ENCODE measurements around the gene CBL.
A peak's percentile ranks its signal among the peaks of the same experiment; 100 is the strongest.
"Not testable (repeated sequence)": the region's sequence is repeated elsewhere in the genome, so short reads cannot be mapped to it uniquely, and the experiment has no call there.

Gene CBL

DNA sequence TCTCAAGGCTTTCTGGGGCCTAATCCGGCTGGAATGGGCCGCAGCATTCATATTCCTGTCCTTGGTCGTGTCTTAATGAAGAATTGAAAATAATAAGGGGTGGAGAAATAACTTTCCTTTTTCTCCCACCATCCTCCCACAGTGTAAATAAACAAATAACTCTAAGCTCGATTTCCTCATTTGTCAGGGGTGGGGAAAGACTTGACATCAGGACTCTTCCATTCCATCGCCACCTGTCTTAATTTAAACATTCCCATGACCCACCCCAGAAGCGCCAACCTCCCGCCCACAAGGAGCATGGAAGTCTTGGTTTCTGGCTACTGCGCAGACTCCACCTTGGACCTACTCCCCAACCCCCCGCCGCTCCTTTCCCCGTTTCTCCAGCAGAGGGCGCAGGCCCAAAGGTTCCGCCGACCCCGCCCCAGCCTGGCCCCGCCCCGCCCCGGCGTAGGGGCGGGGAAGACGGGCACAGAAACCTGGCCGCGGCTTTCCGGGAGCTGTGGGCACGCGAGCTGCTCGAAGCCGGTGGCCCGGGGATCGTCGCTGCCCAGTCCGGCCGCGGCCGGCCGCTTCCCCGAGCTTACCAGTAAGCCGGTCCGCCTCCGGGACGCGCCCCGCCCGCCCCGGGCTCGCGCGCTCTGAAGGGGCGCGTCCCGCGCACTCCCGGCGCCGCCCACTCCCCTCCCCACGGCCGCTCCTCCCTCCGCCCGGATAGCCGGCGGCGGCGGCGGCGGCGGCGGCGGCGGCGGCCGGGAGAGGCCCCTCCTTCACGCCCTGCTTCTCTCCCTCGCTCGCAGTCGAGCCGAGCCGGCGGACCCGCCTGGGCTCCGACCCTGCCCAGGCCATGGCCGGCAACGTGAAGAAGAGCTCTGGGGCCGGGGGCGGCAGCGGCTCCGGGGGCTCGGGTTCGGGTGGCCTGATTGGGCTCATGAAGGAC lies at the start of gene CBL:
CBL (plus strand) TSS at position 766 of the 937 bp plus-strand sequence; CDS start at position 845, 79 bp downstream.
- peak; percentile 98 for DNase-seq (ENCODE audit: low spot score)

GRCh38 chr11:119156496-119156895 lies 49.6 kb upstream of the CBL start:
- DNase-seq (ENCODE audit: low spot score), result no peak

- DNase-seq (ENCODE audit: low spot score), result no peak
Measured at GRCh38 chr11:119157063-119157462, 49.1 kb upstream of the CBL start.

GRCh38 chr11:119158467-119158866 lies 47.7 kb upstream of the CBL start:
- DNase-seq (ENCODE audit: low spot score), result no peak

- no peak for DNase-seq (ENCODE audit: low spot score)
Measured at GRCh38 chr11:119160151-119160550, 46.0 kb upstream of the CBL start.

DNA sequence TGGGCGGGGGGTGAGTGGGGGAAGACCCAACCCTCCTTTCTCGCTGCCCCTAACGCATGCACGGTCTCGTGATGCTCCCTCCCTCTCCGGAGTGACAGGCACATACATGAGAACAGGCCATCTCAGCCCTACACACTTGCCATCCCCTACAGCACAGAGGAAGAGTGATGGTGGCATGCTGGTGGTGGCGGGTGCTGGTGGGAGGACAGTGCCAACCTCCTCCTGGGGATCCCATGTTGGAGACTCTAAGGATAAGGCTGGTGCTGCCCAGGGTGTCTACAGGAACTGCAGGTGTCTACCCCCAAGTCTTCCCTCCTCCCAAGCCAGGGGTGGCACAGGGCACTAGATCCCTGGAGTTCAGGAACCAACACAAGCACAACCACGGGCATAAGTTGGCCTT lies 44.3 kb upstream of the CBL start:
- DNase-seq (ENCODE audit: low spot score), result no peak

- peak; percentile 62 for DNase-seq (ENCODE audit: low spot score)
Measured at GRCh38 chr11:119166368-119167076, 39.6 kb upstream of the CBL start.

DNA sequence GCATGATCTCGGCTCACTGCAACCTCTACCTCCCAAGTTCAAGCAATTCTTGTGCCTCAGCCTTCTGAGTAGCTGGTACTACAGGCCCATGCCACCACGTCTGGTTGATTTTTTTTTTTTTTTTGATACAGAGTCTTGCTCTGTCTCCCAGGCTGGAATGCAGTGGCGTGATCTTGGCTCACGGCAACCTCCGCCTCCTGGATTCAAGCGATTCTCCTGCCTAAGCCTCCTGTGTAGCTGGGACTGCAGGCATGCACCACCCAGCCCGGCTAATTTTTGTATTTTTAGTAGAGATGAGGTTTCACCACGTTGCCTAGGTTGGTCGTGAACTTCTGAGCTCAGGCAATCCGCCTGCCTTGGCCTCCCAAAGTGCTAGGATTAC lies 39.1 kb upstream of the CBL start:
- not testable (repeated sequence) for DNase-seq (ENCODE audit: low spot score)

DNA sequence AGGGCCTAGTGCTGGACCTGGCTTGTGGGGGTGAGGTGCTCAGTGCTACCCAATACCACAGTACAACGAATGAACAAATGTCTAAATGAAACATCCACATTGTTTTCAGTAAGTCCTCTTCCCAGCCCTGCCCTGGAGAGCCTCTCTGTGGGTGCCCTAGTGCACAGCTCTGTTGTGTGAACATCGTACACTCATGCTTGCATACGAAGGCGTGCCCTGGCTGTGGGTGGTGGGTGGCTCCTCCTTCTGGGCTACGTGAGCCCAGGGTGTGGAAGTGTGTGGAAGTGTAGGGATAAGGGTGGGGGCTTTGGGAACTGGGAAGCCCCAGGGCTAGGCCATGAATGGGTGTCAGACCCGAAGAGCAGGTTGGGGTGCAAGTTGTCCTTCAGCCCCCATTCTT lies 38.2 kb upstream of the CBL start:
- no peak for DNase-seq (ENCODE audit: low spot score)

GRCh38 chr11:119168471-119169281 lies 37.5 kb upstream of the CBL start, which contains the start of gene NLRX1:
Gene NLRX1, plus strand, starts transcription at chr11:119168725. Its CDS starts 2,679 bp downstream, at chr11:119171404.
- peak; percentile 97 for DNase-seq (ENCODE audit: low spot score)

DNA sequence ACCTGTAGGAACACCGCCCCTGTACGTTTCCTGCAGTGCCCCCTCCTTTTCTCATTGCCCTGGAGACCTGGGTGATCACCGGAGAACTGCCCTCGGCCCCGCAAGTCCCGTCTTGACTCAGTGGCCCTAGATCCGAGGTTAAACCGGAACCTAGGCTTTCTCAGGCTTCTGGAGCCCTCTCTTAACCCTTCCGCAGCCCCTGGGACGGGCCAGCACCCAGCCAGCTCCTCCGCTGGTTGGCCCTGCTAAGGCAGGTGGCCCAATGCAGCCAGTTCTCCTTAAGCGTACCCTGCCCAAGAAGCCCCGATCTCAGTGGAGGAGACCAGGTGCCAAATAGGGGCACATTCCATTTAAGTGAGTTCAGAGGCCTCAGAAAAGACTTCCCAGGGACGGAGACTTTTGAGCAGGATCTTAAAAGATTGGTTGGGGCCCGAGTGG lies 36.8 kb upstream of the CBL start:
- peak; percentile 45 for DNase-seq (ENCODE audit: low spot score)

- DNase-seq (ENCODE audit: low spot score), result no peak
Measured at GRCh38 chr11:119172513-119172912, 33.6 kb upstream of the CBL start.

DNA sequence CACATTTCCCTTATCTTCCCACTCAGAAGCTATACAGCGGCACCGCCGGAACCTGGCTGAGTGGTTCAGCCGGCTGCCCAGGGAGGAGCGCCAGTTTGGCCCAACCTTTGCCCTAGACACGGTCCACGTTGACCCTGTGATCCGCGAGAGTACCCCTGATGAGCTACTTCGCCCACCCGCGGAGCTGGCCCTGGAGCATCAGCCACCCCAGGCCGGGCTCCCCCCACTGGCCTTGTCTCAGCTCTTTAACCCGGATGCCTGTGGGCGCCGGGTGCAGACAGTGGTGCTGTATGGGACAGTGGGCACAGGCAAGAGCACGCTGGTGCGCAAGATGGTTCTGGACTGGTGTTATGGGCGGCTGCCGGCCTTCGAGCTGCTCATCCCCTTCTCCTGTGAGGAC lies 32.7 kb upstream of the CBL start:
- no peak for DNase-seq (ENCODE audit: low spot score)

DNA sequence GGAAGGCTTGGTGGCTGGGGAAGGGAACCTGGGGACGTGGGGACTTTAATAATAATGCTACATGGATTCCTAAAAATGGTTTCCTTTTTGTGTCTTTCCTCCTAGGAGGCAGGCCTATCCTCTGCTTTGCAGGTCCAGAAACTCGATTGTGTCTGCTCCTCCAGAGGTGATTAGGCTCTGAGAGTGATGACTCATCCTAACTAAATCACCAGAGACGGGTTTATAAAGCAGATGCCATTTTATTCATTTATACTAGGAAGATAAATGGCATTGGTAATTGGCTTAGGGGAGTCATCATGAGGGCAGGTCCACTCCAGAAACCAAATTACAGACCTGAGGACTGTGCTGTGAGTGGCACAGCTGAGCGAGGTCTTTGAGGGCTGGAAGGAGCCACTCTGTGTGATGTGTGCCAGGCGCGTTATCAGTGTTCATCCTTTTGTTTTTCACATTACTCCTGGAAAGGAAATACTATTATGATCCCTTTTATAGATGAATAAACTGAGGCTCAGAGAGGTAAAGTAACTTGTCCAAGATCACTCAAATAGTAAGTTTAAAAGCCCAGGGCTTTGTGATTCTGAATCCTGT lies 30.6 kb upstream of the CBL start:
- peak; percentile 26 for DNase-seq (ENCODE audit: low spot score)

DNA sequence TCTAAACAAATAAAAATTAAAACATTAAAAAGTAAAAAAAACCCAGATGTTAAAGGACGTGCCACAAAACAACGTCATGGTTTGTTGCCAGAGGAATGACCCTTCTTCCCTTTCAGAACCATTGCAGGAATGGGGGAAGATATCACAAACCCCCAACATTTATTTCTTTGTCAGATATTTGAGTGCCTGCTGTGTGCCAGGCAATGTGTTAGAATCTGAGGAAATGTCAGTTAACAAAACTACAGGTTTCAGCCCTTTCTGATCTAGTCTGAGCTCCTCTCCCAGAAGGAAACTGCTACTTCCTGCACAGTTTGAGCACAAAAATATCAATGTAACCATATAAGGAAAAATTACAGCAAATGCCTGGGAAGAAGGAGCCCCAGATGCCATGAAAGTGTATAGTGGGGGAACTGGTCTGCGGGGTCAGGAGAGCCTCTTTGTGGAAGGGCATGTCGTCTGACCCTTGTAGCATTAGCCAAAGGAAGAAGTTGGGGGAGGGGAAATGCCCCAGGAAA lies 27.9 kb upstream of the CBL start:
- no peak for DNase-seq (ENCODE audit: low spot score)

DNA sequence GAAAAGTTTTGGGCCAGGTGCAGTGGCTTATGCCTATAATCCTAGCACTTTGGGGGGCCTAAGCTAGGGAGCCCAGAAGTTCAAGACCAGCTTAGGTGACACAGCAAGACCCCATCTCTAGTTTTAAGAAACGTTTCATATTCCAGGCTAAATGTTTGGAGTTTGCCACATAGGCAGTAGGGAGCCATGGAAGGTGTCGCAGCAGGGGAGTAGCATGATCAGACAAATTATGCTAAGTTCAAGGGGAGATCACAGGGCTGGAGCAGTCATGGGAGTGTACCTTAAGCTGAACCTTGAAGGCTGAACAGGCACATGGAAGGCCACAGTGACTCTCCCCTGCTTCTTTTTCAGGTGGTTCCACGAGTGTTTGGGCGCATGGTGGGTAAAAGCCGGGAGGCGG lies 26.8 kb upstream of the CBL start:
- no peak for DNase-seq (ENCODE audit: low spot score)

DNA sequence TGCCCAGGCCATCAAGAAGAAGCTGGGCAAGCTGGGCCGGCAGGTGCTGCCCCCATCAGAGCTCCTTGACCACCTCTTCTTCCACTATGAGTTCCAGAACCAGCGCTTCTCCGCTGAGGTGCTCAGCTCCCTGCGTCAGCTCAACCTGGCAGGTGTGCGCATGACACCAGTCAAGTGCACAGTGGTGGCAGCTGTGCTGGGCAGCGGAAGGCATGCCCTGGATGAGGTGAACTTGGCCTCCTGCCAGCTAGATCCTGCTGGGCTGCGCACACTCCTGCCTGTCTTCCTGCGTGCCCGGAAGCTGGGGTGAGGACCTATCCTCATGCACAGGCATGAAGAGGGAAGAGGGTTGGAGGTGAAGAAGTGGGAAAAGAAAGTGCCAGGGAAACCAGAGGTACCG lies 26.2 kb upstream of the CBL start:
- no peak for DNase-seq (ENCODE audit: low spot score)

- no peak for DNase-seq (ENCODE audit: low spot score)
Measured at GRCh38 chr11:119180729-119181676, 25.1 kb upstream of the CBL start.

DNA sequence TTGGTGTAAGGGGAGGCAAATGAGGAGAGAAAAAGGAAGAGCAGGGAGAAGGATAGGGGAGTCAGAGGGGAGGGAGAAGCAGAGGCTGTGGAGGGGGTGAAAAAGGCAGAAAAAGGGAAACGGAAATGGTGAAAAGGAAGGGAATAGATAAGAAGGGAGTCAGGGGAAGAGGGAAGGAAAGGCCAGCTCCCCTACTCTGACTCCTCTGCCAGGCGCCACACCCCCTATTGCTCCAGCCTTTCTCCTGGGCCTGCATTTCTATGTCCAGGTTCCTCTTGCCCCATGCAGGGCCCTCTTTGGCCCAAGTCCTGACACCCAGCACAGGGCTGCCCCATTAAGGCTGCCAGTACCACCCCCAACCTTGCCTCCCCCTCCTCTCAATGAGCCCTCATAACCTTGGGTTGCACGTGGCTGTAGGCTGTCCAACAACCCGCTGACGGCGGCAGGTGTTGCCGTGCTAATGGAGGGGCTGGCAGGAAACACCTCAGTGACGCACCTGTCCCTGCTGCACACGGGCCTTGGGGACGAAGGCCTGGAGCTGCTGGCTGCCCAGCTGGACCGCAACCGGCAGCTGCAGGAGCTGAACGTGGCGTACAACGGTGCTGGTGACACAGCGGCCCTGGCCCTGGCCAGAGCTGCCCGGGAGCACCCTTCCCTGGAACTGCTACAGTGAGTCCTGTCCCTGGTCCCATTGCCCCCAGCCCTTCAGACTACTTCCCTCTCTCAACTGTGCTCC lies 24.3 kb upstream of the CBL start:
- DNase-seq (ENCODE audit: low spot score), result no peak

- not testable (repeated sequence) for DNase-seq (ENCODE audit: low spot score)
Measured at GRCh38 chr11:119184399-119184798, 21.7 kb upstream of the CBL start.
